DND-41 (cell line): ENCODE measurements around the gene SNAPC4.

Experiments
- EZH2 ChIP-seq: IDR thresholded peaks from 3 replicates; pipeline ENCODE4 v1.6.1; 2012; ENCODE audit warnings: borderline replicate concordance, low read depth, mild to moderate bottlenecking, moderate library complexity, low read length, inconsistent platforms; ENCODE audit not compliant: severe bottlenecking
- TF ChIP-seq, protein P1 (sequence below): IDR thresholded peaks from 2 replicates; pipeline ENCODE4 v1.5.1; 2012; ENCODE audit warnings: borderline replicate concordance, low read length, moderate library complexity, mild to moderate bottlenecking; ENCODE audit not compliant: poor library complexity, severe bottlenecking; ENCODE audit errors: extremely low read depth

DNA sequence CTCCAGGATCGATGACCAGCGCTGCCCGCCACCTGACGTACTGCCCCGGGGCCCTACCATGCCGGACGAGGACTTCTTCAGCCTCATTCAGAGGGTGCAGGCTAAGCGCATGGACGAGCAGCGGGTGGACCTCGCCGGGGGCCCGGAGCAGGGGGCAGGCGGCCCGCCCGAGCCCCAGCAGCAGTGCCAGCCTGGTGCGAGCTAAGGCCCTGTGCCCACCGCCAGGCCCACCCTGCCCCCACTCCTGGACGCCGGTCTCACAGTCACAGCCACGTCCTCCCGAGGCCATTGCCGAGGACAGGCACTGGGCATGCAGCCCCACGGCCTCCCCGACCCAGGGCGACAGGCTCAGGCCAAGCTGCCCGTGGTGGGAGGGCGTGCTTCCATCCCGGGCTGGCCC lies 42.0 kb downstream of the SNAPC4 start:
- TF ChIP-seq, protein P1, sequence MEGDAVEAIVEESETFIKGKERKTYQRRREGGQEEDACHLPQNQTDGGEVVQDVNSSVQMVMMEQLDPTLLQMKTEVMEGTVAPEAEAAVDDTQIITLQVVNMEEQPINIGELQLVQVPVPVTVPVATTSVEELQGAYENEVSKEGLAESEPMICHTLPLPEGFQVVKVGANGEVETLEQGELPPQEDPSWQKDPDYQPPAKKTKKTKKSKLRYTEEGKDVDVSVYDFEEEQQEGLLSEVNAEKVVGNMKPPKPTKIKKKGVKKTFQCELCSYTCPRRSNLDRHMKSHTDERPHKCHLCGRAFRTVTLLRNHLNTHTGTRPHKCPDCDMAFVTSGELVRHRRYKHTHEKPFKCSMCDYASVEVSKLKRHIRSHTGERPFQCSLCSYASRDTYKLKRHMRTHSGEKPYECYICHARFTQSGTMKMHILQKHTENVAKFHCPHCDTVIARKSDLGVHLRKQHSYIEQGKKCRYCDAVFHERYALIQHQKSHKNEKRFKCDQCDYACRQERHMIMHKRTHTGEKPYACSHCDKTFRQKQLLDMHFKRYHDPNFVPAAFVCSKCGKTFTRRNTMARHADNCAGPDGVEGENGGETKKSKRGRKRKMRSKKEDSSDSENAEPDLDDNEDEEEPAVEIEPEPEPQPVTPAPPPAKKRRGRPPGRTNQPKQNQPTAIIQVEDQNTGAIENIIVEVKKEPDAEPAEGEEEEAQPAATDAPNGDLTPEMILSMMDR: no peak
- TF ChIP-seq EZH2: no peak
